Mesendoderm (in vitro differentiated cells): ENCODE data around the gene IZUMO1.
"Not testable (repeated sequence)": the region's sequence is repeated elsewhere in the genome, so short reads cannot be mapped to it uniquely, and the experiment has no call there.

ENCODE experiments used
- DNase-seq: peaks from one replicate; pipeline ENCODE4 v3.0.0; 2013
- H2AK5ac ChIP-seq: 2 replicates; pipeline ENCODE4 v1.6.1; 2013; ENCODE audit warnings: low read length, inconsistent platforms
- H2BK120ac ChIP-seq: 2 replicates; pipeline ENCODE4 v1.6.1; 2013; ENCODE audit warnings: low read depth, mild to moderate bottlenecking, low read length, moderate library complexity, mixed read lengths
- H2BK15ac ChIP-seq: replicated peaks from 2 replicates; pipeline ENCODE4 v1.6.1; 2013; ENCODE audit warnings: low read depth, mild to moderate bottlenecking, moderate library complexity
- H2BK5ac ChIP-seq: 2 replicates; pipeline ENCODE4 v1.6.1; 2013; ENCODE audit warnings: low read length, inconsistent platforms
- H3K18ac ChIP-seq: 2 replicates; pipeline ENCODE4 v1.6.1; 2013; ENCODE audit warnings: mild to moderate bottlenecking, low read length, mixed read lengths
- H3K23ac ChIP-seq: one replicate; pipeline ENCODE4 v1.6.1; 2013; ENCODE audit warnings: low read length
- H3K27ac ChIP-seq: 2 replicates; pipeline ENCODE4 v1.5.1; 2013; ENCODE audit warnings: low read depth, mild to moderate bottlenecking, inconsistent platforms, low read length, moderate library complexity
- H3K27me3 ChIP-seq: 2 replicates; pipeline ENCODE4 v1.6.1; 2013; ENCODE audit warnings: low read length, control low read depth, mild to moderate bottlenecking, inconsistent platforms; ENCODE audit not compliant: insufficient read depth, poor library complexity
- H3K36me3 ChIP-seq: 2 replicates; pipeline ENCODE4 v1.6.1; 2013; ENCODE audit warnings: low read length, inconsistent platforms; ENCODE audit not compliant: control insufficient read depth, insufficient read depth
- H3K4ac ChIP-seq: one replicate; pipeline ENCODE4 v1.6.1; 2013; ENCODE audit warnings: low read depth, mild to moderate bottlenecking, low read length, moderate library complexity
- H3K4me1 ChIP-seq: 2 replicates; pipeline ENCODE4 v1.6.1; 2013; ENCODE audit warnings: low read depth, low read length, inconsistent platforms; ENCODE audit not compliant: control insufficient read depth
- H3K4me2 ChIP-seq: 2 replicates; pipeline ENCODE4 v1.6.1; 2013; ENCODE audit warnings: low read length
- H3K4me3 ChIP-seq: 2 replicates; pipeline ENCODE4 v1.5.1; 2013; ENCODE audit warnings: mild to moderate bottlenecking, low read length
- H3K56ac ChIP-seq: one replicate; pipeline ENCODE4 v1.6.1; 2013; ENCODE audit warnings: low read length
- H3K79me1 ChIP-seq: 2 replicates; pipeline ENCODE4 v1.6.1; 2013; ENCODE audit warnings: low read length, inconsistent platforms
- H3K79me2 ChIP-seq: 2 replicates; pipeline ENCODE4 v1.6.1; 2013; ENCODE audit warnings: mild to moderate bottlenecking, low read length; ENCODE audit not compliant: control insufficient read depth, insufficient read depth
- H3K9ac ChIP-seq: 2 replicates; pipeline ENCODE4 v1.6.1; 2013; ENCODE audit warnings: low read length, inconsistent platforms
- H4K5ac ChIP-seq: one replicate; pipeline ENCODE4 v1.6.1; 2013; ENCODE audit warnings: low read length
- H4K8ac ChIP-seq: one replicate; pipeline ENCODE4 v1.6.1; 2013; ENCODE audit warnings: low read depth, mild to moderate bottlenecking, control low read depth, low read length, moderate library complexity
- WGBS: extraction: QIAGEN DNeasy Blood & Tissue Kit; methylation state at CpG from one replicate; pipeline ENCODE4 v1.1.7; 2013; ENCODE audit warnings: low lambda C conversion rate, missing lambda C conversion rate; ENCODE audit not compliant: insufficient coverage; ENCODE audit errors: extremely low coverage; 5-methylcytosine and 5-hydroxymethylcytosine counted together

IZUMO1 gene

DNA sequence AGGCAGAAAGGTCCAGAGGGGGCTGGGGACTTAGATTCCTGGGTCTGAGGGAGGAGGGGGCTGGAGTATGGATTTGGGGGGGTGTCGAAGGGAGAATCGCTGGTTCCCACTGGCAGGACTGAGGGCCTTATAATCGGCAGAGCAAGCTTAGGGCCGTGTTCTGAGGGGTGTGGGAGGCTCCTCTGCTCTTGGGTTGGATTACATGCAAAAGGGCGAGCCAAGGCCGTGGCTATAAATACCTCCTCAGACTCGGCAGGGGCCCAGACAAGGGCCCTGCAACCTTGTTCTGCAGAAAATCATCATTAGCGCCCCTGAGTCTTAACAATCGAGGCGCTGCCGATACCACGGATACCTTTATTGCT lies 26.5 kb downstream of the IZUMO1 start:
- H3K79me1 ChIP-seq: no peaks in the 10 kb centered on the region
- H3K4ac ChIP-seq: no peak overlapping the region
- no peak overlapping the region for H3K9ac ChIP-seq
- DNase-seq: no peak
- peaks cover 4% of the 10 kb centered on the region for H3K4me1 ChIP-seq
- H3K18ac ChIP-seq: no peak overlapping the region
- H2BK15ac ChIP-seq: no peak overlapping the region
- H3K36me3 ChIP-seq: no peaks in the 10 kb centered on the region
- H2BK5ac ChIP-seq: no peak overlapping the region
- H3K79me2 ChIP-seq: no peaks in the 10 kb centered on the region
- no CpG with 5 or more reads among the region's 12 CpGs for WGBS
- H2BK120ac ChIP-seq: no peak overlapping the region
- H4K8ac ChIP-seq: no peak overlapping the region
- no peak overlapping the region for H3K4me2 ChIP-seq
- H2AK5ac ChIP-seq: no peak overlapping the region
- no peaks in the 10 kb centered on the region for H3K27me3 ChIP-seq
- H3K27ac ChIP-seq: no peak overlapping the region
- H4K5ac ChIP-seq: no peak overlapping the region
- H3K23ac ChIP-seq: no peak overlapping the region
- no peak overlapping the region for H3K56ac ChIP-seq
- no peak overlapping the region for H3K4me3 ChIP-seq

GRCh38 chr19:48719263-48720171 lies 27.2 kb downstream of the IZUMO1 start, which contains the start of gene MAMSTR:
Gene MAMSTR, minus strand, starts transcription at chr19:48719725. Its CDS starts 694 bp downstream, at chr19:48719031.
- Histone ChIP-seq H3K4me3 (no peak within 1 kb of the TSS), H2AK5ac (peak within 1 kb of the TSS; percentile 12), H3K23ac (no peak within 1 kb of the TSS), H3K27me3 (no peaks in the 10 kb centered on the region), H2BK120ac (no peak within 1 kb of the TSS), H3K18ac (no peak within 1 kb of the TSS), H3K9ac (no peak within 1 kb of the TSS), H3K4me1 (peaks cover 4% of the 10 kb centered on the region), H3K27ac (no peak within 1 kb of the TSS), H2BK15ac (no peak within 1 kb of the TSS), H4K5ac (no peak within 1 kb of the TSS), H3K4ac (no peak within 1 kb of the TSS), H3K36me3 (no peaks in the 10 kb centered on the region), H3K56ac (no peak within 1 kb of the TSS), H2BK5ac (no peak within 1 kb of the TSS), H4K8ac (no peak within 1 kb of the TSS), H3K79me2 (no peaks in the 10 kb centered on the region), H3K4me2 (no peak within 1 kb of the TSS), H3K79me1 (no peaks in the 10 kb centered on the region)
- no CpG with 5 or more reads among the region's 33 CpGs for WGBS
- DNase-seq: no peak

- Histone ChIP-seq H3K4me2 (no peak overlapping the region), H3K4me3 (no peak overlapping the region), H2BK5ac (no peak overlapping the region), H3K4ac (no peak overlapping the region), H3K79me1 (no peaks in the 10 kb centered on the region), H3K9ac (no peak overlapping the region), H3K4me1 (peaks cover 4% of the 10 kb centered on the region), H2AK5ac (no peak overlapping the region), H3K56ac (no peak overlapping the region), H2BK120ac (no peak overlapping the region), H3K18ac (no peak overlapping the region), H3K79me2 (no peaks in the 10 kb centered on the region), H4K5ac (no peak overlapping the region), H3K36me3 (no peaks in the 10 kb centered on the region), H3K27ac (no peak overlapping the region), H3K23ac (no peak overlapping the region), H3K27me3 (no peaks in the 10 kb centered on the region), H2BK15ac (no peak overlapping the region), H4K8ac (no peak overlapping the region)
- WGBS: no CpG with 5 or more reads among the region's 15 CpGs
- DNase-seq: peak; percentile 39
Observed at GRCh38 chr19:48718711-48719231, 27.9 kb downstream of the IZUMO1 start.

DNA sequence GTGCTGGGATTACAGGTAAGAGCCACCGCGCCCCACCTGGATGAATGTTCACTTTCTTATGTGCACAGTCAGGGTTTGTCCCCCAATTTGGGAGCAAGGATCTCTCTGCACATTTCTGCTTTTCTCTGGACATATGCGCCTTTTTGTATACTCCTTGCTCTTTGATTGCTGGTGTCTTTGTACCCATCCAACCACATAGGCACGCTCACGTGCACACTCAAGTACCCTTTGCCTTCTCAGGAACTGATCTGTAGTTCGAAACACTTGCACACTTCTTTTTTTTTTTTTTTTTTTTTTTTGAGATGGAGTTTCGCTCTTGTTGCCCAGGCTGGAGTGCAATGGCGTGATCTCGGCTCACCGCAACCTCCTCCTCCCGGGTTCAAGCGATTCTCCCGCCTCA lies 28.6 kb downstream of the IZUMO1 start:
- not testable (repeated sequence) for DNase-seq, H4K5ac ChIP-seq, H3K4me2 ChIP-seq, H2AK5ac ChIP-seq, H3K56ac ChIP-seq, H3K79me2 ChIP-seq, H3K4me3 ChIP-seq, H2BK120ac ChIP-seq, H3K4ac ChIP-seq, H3K23ac ChIP-seq, H2BK5ac ChIP-seq, H3K4me1 ChIP-seq, H2BK15ac ChIP-seq, H3K27me3 ChIP-seq, H3K9ac ChIP-seq, H3K27ac ChIP-seq, H3K18ac ChIP-seq, H4K8ac ChIP-seq, H3K79me1 ChIP-seq, H3K36me3 ChIP-seq
- WGBS: no CpG with 5 or more reads among the region's 13 CpGs

DNA sequence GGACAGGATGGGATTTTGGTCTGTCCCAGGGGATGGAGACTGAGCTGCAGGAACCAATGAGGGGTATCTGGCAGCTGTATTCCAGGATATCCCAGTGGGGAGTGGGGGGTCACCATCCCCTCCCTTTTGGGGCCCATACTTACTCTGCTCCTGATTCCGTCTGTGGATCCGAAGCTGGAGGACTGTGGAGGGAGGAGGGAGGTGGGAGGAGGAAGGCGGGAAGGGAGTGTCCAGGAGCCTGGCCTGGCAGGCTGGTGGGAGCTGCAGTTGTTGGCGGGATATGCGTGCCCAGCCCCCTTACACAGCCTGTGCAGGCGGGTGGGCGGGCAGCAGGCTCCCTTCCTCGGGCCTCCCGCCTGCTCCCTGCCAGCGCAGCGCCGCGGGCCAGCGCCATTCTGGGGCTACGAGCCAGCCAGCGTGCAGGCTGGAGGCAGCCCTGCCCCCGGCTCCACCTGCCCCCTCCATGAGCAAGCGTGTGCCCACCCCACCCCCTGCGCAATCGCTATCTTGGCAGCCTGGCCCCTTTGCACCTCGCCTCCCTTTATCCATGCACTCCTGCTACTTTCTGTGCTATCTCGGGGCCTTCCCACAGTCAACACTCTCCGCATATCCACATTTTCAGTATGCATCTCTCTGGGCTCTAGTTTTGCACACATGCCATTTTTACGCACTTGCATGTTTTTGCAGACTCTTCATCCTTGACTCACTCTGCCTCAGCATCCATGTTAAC lies 30.0 kb downstream of the IZUMO1 start:
- H2BK120ac ChIP-seq: no peak overlapping the region
- H3K56ac ChIP-seq: peak overlapping the region; percentile 77
- DNase-seq: no peak
- H3K79me2 ChIP-seq: no peaks in the 10 kb centered on the region
- H3K27me3 ChIP-seq: no peaks in the 10 kb centered on the region
- no peak overlapping the region for H2AK5ac ChIP-seq
- H3K4me1 ChIP-seq: peaks cover 4% of the 10 kb centered on the region
- H3K4ac ChIP-seq: no peak overlapping the region
- H3K18ac ChIP-seq: peak overlapping the region; percentile 62
- no peaks in the 10 kb centered on the region for H3K79me1 ChIP-seq
- no peak overlapping the region for H4K5ac ChIP-seq
- H4K8ac ChIP-seq: no peak overlapping the region
- no peaks in the 10 kb centered on the region for H3K36me3 ChIP-seq
- H2BK5ac ChIP-seq: no peak overlapping the region
- no peak overlapping the region for H3K4me3 ChIP-seq
- H2BK15ac ChIP-seq: no peak overlapping the region
- peak overlapping the region; percentile 29 for H3K23ac ChIP-seq
- H3K9ac ChIP-seq: peak overlapping the region; percentile 46
- peak overlapping the region; percentile 15 for H3K4me2 ChIP-seq
- no CpG with 5 or more reads among the region's 24 CpGs for WGBS
- H3K27ac ChIP-seq: no peak overlapping the region
